Measurements from ENCODE around the gene TNIK.

GRCh38 chr3:171339598-171339997 is 120.6 kb downstream of the TNIK start:
- TF ChIP-seq RAD21 (IDR thresholded peaks at IDR 0.05) = peak in 1 of 2 donors; percentile 28
- peak in 1 of 2 donors; percentile 18 for TF ChIP-seq HNF4A (conservative IDR thresholded peaks at IDR 0.05)
- TF ChIP-seq, protein P1, sequence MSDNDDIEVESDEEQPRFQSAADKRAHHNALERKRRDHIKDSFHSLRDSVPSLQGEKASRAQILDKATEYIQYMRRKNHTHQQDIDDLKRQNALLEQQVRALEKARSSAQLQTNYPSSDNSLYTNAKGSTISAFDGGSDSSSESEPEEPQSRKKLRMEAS (IDR thresholded peaks at IDR 0.05) = no peak
- TF ChIP-seq REST (IDR thresholded peaks at IDR 0.05) = no peak
- TF ChIP-seq, protein P2, sequence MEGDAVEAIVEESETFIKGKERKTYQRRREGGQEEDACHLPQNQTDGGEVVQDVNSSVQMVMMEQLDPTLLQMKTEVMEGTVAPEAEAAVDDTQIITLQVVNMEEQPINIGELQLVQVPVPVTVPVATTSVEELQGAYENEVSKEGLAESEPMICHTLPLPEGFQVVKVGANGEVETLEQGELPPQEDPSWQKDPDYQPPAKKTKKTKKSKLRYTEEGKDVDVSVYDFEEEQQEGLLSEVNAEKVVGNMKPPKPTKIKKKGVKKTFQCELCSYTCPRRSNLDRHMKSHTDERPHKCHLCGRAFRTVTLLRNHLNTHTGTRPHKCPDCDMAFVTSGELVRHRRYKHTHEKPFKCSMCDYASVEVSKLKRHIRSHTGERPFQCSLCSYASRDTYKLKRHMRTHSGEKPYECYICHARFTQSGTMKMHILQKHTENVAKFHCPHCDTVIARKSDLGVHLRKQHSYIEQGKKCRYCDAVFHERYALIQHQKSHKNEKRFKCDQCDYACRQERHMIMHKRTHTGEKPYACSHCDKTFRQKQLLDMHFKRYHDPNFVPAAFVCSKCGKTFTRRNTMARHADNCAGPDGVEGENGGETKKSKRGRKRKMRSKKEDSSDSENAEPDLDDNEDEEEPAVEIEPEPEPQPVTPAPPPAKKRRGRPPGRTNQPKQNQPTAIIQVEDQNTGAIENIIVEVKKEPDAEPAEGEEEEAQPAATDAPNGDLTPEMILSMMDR (IDR thresholded peaks at IDR 0.05; ENCODE audit: low read depth, low read length, missing input control) = no peak
